B cell (primary cell): Measurements from ENCODE around the gene IL1RAPL1. TPM values are rescaled to one million over a fixed set of nuclear protein-coding genes. Genes with fewer than 3 reads are reported as not detected.

Experiments used
- ATAC-seq: fragments of 200-7000 bp; cut with Tn5 transposase; one replicate; pipeline ENCODE4 v1.10.0; 2021; ENCODE audit warnings: low read depth, mild to moderate bottlenecking, moderate number of reproducible peaks, moderate library complexity
- CTCF ChIA-PET: fragments of 350-600 bp; sonication (Branson Sonifier 250); formaldehyde crosslinking; loops from one replicate; lab custom pipeline; 2021; ENCODE audit warnings: antibody characterized with exemption, inconsistent platforms; lab: Charles Lee
- POLR2A ChIA-PET: fragments of 350-600 bp; sonication (Branson Sonifier 250); formaldehyde crosslinking; loops from one replicate; lab custom pipeline; 2021; ENCODE audit warnings: antibody characterized with exemption; lab: Charles Lee
- DNase-seq: peaks from one replicate; pipeline ENCODE4 v3.0.0; 2013
- H2AFZ ChIP-seq: 2 replicates; pipeline ENCODE4 v1.6.1; 2012; ENCODE audit warnings: mild to moderate bottlenecking, low read depth, low read length; ENCODE audit not compliant: insufficient read depth, poor library complexity, severe bottlenecking
- H3K27ac ChIP-seq, 2 donors: 1 replicate in 1 of 2; 2 replicates in 1 of 2; pipeline ENCODE4 v1.5.1; 2012 to 2013; ENCODE audit warnings: low read length in 2 of 2, mild to moderate bottlenecking in 2 of 2, moderate library complexity in 1 of 2
- H3K27me3 ChIP-seq, 4 experiments: fragments of 200-600 bp in 1 of 4; sonication (generic) in 1 of 4; replicated peaks in 1 of 4; 1 replicate in 2 of 4; 2 replicates in 2 of 4; pipeline versions ENCODE4 v1.6.1 to v1.7.0; 2013 to 2016; ENCODE audit warnings: low read length in 3 of 4, mild to moderate bottlenecking in 2 of 4, mixed read lengths in 1 of 4, moderate library complexity in 1 of 4; ENCODE audit not compliant: insufficient read depth in 4 of 4, control insufficient read depth in 3 of 4; ENCODE audit errors: control extremely low read depth in 1 of 4
- H3K36me3 ChIP-seq, 2 experiments: replicated peaks in 1 of 2; 1 replicate in 1 of 2; 2 replicates in 1 of 2; pipeline versions ENCODE4 v1.6.1 to v1.7.1; 2013; ENCODE audit warnings: low read length in 1 of 2; ENCODE audit not compliant: insufficient read depth in 2 of 2, control insufficient read depth in 1 of 2; ENCODE audit errors: control extremely low read depth in 1 of 2, extremely low read depth in 1 of 2
- H3K4me1 ChIP-seq, 2 donors: fragments of 200-600 bp in 1 of 2; sonication (generic) in 1 of 2; 1 replicate in 1 of 2; 2 replicates in 1 of 2; pipeline versions ENCODE4 v1.5.1 to v1.6.1; 2013 to 2017; ENCODE audit warnings: low read length in 2 of 2; ENCODE audit not compliant: control insufficient read depth in 2 of 2, insufficient read depth in 2 of 2
- H3K4me2 ChIP-seq: replicated peaks from 2 replicates; pipeline ENCODE3; 2012; ENCODE audit warnings: mild to moderate bottlenecking, low read depth, low read length; ENCODE audit not compliant: poor library complexity, severe bottlenecking
- H3K4me3 ChIP-seq, 5 experiments: fragments of 200-600 bp in 1 of 5; sonication (generic) in 1 of 5; 1 replicate in 3 of 5; 2 replicates in 2 of 5; pipeline versions ENCODE4 v1.5.1 to v1.7.0; 2011 to 2016; ENCODE audit warnings: low read length in 4 of 5, mild to moderate bottlenecking in 4 of 5, low read depth in 2 of 5, control low read depth in 1 of 5, moderate library complexity in 1 of 5; ENCODE audit not compliant: insufficient read depth in 1 of 5; ENCODE audit errors: control extremely low read depth in 1 of 5, extremely low read depth in 1 of 5
- H3K79me2 ChIP-seq: fragments of 200-600 bp; sonication (generic); one replicate; pipeline ENCODE4 v1.6.0; 2016; ENCODE audit warnings: low read length; ENCODE audit not compliant: control insufficient read depth, insufficient read depth
- H3K9ac ChIP-seq: fragments of 200-600 bp; sonication (generic); 2 replicates; pipeline ENCODE4 v1.6.1; 2017; ENCODE audit warnings: mild to moderate bottlenecking, low read length, moderate library complexity
- H3K9me3 ChIP-seq, 3 donors: one replicate each; pipeline versions ENCODE4 v1.6.1 to v1.7.1; 2013; ENCODE audit warnings: low read length in 2 of 3; ENCODE audit not compliant: control insufficient read depth in 2 of 3, insufficient read depth in 1 of 3; ENCODE audit errors: control extremely low read depth in 1 of 3
- H4K20me1 ChIP-seq: 2 replicates; pipeline ENCODE4 v1.6.0; 2012; ENCODE audit warnings: mild to moderate bottlenecking, low read length; ENCODE audit not compliant: insufficient read depth, control insufficient read depth, poor library complexity, severe bottlenecking
- H3K27ac Mint-ChIP-seq: one replicate; pipeline ENCODE4 v1.8.0; 2021; ENCODE audit warnings: mixed read lengths
- H3K27me3 Mint-ChIP-seq: one replicate; pipeline ENCODE4 v1.8.0; 2021; ENCODE audit warnings: mixed read lengths
- H3K4me1 Mint-ChIP-seq: one replicate; pipeline ENCODE4 v1.8.0; 2021; ENCODE audit warnings: mixed read lengths
- H3K4me3 Mint-ChIP-seq: one replicate; pipeline ENCODE4 v1.8.0; 2021; ENCODE audit warnings: mixed read lengths
- H3K9me3 Mint-ChIP-seq: one replicate; pipeline ENCODE4 v1.8.0; 2022; ENCODE audit warnings: mixed read lengths; ENCODE audit not compliant: insufficient read depth
- EZH2 ChIP-seq: IDR thresholded peaks from 2 replicates; pipeline ENCODE4 v1.6.1; 2012; ENCODE audit warnings: borderline replicate concordance, low read depth, mild to moderate bottlenecking, moderate library complexity, low read length; ENCODE audit not compliant: insufficient read depth, poor library complexity, severe bottlenecking
- WGBS: methylation state at CpG from one replicate; pipeline ENCODE4 v1.1.5; 2013; ENCODE audit warnings: missing lambda C conversion rate; ENCODE audit not compliant: insufficient coverage; 5-methylcytosine and 5-hydroxymethylcytosine counted together
- intact Hi-C: fragments of 100-400 bp; cut with micrococcal nuclease; formaldehyde crosslinking; loops from one replicate; pipeline ENCODE4 v1.10.0; 2022
- polyA plus RNA-seq: library from polyadenylated mRNA; depleted of rRNA; stranded (reverse); fragments of >200 nt; gene quantifications from 2 replicates; pipeline ENCODE4 v1.2.3, GENCODE V29; 2012
- total RNA-seq, 2 donors: library from RNA; stranded (reverse); fragments of 120-200 nt in 1 of 2; gene quantifications; 1 replicate in 1 of 2; 2 replicates in 1 of 2; pipeline versions ENCODE4 v1.2.3 to v1.2.4, GENCODE V29; 2013 to 2022
- TF ChIP-seq, protein P1 (sequence below): fragments of 200-600 bp; IDR thresholded peaks from one replicate; pipeline ENCODE4 v1.8.0; 2022; ENCODE audit warnings: antibody characterized with exemption, mild to moderate bottlenecking

The IL1RAPL1 gene
- total and polyA plus RNA-seq, 2 donors (not counting 1 experiment from before 2014, with no cell fraction given): not detected

GRCh38 chrX:29617276-29617675, 1030.0 kb downstream of the IL1RAPL1 start:
- Mint-ChIP-seq H3K27ac (no peak overlapping the region), H3K27me3 (no peaks in the 10 kb centered on the region), H3K9me3 (no peaks in the 10 kb centered on the region), H3K4me3 (no peak overlapping the region), H3K4me1 (no peaks in the 10 kb centered on the region)
- Histone ChIP-seq H3K4me2 (no peak overlapping the region), H4K20me1 (no peaks in the 10 kb centered on the region), H3K79me2 (no peaks in the 10 kb centered on the region), H3K4me1 (no peaks in the 10 kb centered on the region), H3K9me3 (no peaks in the 10 kb centered on the region), H3K27me3 (no peaks in the 10 kb centered on the region), H2AFZ (no peak overlapping the region), H3K4me3 (no peak overlapping the region), H3K36me3 (no peaks in the 10 kb centered on the region), H3K27ac (no peak overlapping the region), H3K9ac (no peak overlapping the region)
- ChIA-PET CTCF (no interaction called here), POLR2A (no interaction called here)
- intact Hi-C loops: no loop called here
- TF ChIP-seq, protein P1, sequence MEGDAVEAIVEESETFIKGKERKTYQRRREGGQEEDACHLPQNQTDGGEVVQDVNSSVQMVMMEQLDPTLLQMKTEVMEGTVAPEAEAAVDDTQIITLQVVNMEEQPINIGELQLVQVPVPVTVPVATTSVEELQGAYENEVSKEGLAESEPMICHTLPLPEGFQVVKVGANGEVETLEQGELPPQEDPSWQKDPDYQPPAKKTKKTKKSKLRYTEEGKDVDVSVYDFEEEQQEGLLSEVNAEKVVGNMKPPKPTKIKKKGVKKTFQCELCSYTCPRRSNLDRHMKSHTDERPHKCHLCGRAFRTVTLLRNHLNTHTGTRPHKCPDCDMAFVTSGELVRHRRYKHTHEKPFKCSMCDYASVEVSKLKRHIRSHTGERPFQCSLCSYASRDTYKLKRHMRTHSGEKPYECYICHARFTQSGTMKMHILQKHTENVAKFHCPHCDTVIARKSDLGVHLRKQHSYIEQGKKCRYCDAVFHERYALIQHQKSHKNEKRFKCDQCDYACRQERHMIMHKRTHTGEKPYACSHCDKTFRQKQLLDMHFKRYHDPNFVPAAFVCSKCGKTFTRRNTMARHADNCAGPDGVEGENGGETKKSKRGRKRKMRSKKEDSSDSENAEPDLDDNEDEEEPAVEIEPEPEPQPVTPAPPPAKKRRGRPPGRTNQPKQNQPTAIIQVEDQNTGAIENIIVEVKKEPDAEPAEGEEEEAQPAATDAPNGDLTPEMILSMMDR: no peak
- TF ChIP-seq EZH2: no peak
- WGBS: 80% methylated on average over 1 of the region's 3 CpGs
- no peak for DNase-seq
- ATAC-seq: no peak

- CTCF ChIA-PET: no interaction called here
- no peaks in the 10 kb centered on the region for H3K4me1 Mint-ChIP-seq
- Histone ChIP-seq H3K9me3 (no peaks in the 10 kb centered on the region), H3K9ac (no peak overlapping the region), H3K79me2 (no peaks in the 10 kb centered on the region), H3K4me3 (no peak overlapping the region), H3K4me2 (no peak overlapping the region), H3K27ac (no peak overlapping the region), H3K36me3 (no peaks in the 10 kb centered on the region), H2AFZ (no peak overlapping the region), H3K27me3 (no peaks in the 10 kb centered on the region), H3K4me1 (no peaks in the 10 kb centered on the region), H4K20me1 (no peaks in the 10 kb centered on the region)
- H3K27me3 Mint-ChIP-seq: no peaks in the 10 kb centered on the region
- no peak overlapping the region for H3K4me3 Mint-ChIP-seq
- intact Hi-C loops: no loop called here
- H3K9me3 Mint-ChIP-seq: no peaks in the 10 kb centered on the region
- DNase-seq: no peak
- no peak for TF ChIP-seq EZH2
- TF ChIP-seq, protein P1: no peak
- no peak overlapping the region for H3K27ac Mint-ChIP-seq
- WGBS: no CpG with 5 or more reads among the region's 4 CpGs
- POLR2A ChIA-PET: no interaction called here
- no peak for ATAC-seq
Observed at GRCh38 chrX:29617725-29618124, 1030.5 kb downstream of the IL1RAPL1 start.
